GM12875 (cell line): Measurements from ENCODE around the gene CNTLN.

ENCODE experiments used
- H3K4me3 ChIP-seq: one replicate; pipeline ENCODE4 v1.5.1; 2011; ENCODE audit warnings: low read depth, low read length, control low read depth
- TF ChIP-seq, protein P1 (sequence below): IDR thresholded peaks from 2 replicates; pipeline ENCODE4 v1.5.1; 2011; ENCODE audit warnings: low read depth, mild to moderate bottlenecking, control low read depth, inconsistent platforms, low read length, moderate library complexity, borderline replicate concordance; ENCODE audit not compliant: insufficient read depth

Gene CNTLN

DNA sequence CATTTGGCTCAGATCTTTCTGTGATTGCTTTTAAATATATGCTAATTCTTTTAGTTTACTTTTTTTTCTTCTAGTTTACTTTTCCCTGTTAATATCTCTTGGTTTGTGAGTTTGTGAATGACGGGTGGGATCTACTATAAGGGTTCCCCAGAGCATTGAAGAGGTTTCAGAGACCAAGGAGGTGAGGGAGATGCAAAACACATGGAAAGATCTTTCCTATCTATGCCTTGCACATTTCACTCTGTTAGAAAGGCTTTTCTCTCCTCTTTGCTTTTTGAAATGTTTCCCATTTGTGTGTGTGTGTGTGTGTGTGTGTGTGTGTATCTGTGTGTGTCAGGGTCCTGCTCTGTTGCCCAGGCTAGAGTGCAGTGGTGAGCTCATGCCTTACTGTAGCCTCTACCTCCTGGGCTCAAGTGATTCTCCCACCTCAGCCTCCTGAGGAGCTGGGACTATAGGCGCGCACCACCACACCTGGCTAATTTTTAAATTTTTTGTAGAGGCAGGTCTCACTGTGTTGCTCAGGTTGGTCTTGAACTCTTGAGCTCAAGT is 50.7 kb downstream of the CNTLN start:
- TF ChIP-seq, protein P1, sequence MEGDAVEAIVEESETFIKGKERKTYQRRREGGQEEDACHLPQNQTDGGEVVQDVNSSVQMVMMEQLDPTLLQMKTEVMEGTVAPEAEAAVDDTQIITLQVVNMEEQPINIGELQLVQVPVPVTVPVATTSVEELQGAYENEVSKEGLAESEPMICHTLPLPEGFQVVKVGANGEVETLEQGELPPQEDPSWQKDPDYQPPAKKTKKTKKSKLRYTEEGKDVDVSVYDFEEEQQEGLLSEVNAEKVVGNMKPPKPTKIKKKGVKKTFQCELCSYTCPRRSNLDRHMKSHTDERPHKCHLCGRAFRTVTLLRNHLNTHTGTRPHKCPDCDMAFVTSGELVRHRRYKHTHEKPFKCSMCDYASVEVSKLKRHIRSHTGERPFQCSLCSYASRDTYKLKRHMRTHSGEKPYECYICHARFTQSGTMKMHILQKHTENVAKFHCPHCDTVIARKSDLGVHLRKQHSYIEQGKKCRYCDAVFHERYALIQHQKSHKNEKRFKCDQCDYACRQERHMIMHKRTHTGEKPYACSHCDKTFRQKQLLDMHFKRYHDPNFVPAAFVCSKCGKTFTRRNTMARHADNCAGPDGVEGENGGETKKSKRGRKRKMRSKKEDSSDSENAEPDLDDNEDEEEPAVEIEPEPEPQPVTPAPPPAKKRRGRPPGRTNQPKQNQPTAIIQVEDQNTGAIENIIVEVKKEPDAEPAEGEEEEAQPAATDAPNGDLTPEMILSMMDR, result no peak
- H3K4me3 ChIP-seq, result no peak overlapping the region

DNA sequence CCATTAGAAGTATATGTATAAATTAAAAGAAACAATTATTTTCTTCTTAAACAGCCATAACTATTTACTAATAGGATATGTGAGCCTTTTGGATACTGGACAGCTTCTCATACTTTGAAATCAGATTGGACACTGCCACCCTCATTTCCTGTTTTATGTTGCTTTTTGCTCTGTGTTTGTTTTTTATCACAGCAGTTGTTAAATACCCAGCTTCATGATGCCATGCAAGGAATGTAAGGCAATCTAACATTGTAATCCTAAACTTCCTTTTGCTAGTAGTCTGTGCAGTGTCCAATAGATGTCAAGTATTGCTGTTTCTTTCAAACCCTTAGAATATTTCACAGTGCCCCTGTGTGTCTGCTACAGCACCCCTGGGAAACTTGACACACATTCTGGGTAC is 56.2 kb downstream of the CNTLN start:
- TF ChIP-seq, protein P1, result no peak
- no peak overlapping the region for H3K4me3 ChIP-seq

DNA sequence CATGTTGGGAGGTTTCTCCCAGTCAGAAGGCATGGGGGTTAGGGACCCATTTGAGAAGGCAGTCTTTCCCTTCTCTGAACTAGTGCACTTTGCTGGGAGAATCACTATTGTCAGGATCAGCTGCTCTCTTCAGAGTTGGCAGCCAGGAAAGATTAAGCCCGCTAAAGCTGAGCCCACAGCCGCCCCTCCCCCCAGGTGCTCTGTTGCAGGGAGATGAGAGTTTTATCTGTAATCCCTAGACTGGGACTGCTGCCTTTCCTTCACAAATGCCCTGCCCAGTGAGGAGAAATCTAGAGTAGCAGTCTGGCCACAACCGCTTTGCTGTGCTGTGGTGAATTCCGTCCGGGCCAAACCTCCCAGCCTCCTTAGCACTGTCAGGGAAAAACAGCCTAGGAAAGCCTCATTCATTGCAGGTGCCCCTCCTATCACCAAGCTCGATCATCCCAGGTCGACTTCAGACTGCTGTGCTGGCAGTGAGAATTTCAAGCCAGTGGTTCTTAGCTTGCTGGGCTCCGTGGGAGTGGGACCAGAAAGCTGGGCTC is 69.8 kb downstream of the CNTLN start:
- TF ChIP-seq, protein P1, result no peak
- H3K4me3 ChIP-seq, result no peak overlapping the region

DNA sequence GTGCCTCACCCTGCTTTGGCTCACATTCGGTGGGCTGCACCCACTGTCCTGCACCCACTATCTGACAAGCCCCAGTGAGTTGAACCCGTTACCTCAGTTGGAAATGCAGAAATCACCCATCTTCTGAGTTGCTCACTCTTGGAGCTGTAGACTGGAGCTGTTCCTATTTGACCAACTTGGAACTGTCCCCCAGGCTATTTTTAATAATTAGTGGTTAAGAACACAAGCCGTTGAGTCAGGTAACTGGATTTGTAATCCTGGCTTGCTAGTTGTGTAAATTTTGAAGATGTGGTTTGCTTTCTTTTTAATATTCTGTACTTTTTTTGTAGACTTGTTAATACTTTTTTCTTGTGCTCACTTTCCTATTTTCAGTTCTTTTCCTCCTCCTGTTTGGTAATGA is 81.2 kb downstream of the CNTLN start:
- TF ChIP-seq, protein P1, result no peak
- no peak overlapping the region for H3K4me3 ChIP-seq

DNA sequence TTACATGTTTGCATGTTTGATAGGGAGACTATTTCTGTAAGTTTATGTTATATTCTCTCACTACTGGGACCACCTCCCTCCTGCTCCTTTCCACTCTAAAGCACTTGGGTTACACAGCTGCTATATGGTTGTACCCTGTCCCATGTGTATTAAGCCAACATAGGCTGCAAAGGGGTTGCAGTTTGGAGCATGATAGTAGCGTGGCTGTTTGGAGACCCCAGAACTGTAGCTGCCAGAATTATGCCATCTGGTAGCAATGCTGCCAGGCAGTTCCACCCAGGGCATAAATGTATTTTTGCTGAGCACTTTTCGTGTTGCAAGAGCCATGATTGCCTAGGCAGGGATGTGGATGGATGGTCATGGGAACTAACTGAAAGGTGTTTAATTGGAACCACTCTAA is 81.8 kb downstream of the CNTLN start:
- H3K4me3 ChIP-seq, result no peak overlapping the region
- TF ChIP-seq, protein P1, result no peak

DNA sequence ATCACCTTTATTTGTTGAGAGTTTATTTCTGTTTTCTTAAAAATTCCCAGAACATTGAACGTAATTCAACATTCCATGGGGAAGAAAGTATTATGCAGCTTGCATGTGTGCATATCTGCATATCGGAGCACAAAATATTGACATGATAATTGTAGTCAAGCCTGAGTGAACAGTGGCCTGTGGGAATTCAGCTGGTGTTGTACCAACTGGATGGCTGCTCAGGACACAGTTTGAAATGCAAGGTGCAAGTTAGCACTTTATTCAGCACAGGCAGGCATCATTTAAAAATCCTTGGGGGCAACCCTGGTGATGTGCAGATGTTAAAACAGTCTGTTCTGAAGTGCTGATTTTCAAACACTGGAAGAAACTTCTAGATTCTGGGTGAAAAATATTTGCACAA is 82.4 kb downstream of the CNTLN start:
- TF ChIP-seq, protein P1, result no peak
- H3K4me3 ChIP-seq, result no peak overlapping the region

DNA sequence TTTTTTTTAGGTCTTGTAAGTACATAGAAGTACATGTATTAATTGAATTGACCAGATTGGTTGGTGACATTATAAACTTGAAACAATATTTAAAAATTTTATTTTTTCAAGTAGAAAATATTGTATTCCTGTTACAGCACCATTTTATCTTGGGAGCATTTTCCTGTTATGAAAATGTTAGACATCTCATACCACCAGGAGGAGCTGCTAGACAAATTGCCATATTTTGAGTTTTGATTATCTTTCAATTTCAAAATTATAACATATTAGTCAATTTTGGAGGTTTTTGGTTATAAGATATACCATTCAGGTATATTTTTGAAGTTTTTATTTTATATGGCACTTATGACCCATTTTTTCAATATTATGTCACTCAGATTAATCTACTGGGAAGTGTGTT is 84.4 kb downstream of the CNTLN start:
- TF ChIP-seq, protein P1, result no peak

More for the DNA sequence above, 84.4 kb downstream of the CNTLN start:
- H3K4me3 ChIP-seq, result no peak overlapping the region
